EH (cell line): ENCODE results near the gene BDKRB1.
A peak's percentile ranks its signal among the peaks of the same experiment; 100 is the strongest.

Experiments
- DNase-seq: peaks from one replicate; pipeline ENCODE4 v3.0.0-alpha.2; 2015; ENCODE audit warnings: low read depth

The BDKRB1 gene

DNA sequence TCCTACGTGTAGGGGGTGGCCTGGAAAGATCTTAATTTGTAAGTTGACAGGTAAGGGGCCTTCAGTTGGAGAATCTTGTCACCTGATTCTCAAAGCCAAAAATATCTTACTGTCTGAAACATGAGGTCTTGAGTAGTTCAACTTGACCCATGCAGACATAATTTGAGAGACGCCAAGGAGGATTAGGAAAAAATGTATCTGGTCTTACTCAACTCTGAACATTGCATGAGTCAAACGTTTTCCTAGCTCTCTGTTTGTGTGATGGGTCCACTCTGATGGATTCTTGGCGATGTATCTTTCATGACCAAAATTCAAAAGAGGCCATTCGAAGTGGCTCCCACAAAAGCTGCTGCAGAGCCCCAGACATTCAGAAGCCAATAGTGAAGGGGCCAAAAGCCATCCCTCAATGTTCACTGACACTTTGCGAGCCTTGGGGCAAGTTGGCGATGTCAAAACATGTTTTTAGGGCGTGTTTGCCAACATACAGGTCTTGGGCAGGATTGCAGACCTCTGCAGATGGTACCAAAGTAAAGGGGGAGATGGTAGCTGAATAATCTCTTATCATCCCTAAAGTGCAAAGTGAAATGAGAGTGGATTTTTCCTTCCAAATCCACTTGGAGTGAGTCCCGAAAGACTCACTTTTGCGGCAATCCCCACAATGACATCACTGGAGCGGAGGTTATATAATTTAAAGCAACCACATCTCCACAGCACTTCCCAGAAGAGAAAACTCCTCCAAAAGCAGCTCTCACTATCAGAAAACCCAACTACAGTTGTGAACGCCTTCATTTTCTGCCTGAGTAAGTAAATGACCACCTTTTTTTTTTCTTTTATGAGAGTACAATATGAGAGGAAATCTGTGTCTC lies at the start of gene BDKRB1:
TSS of gene BDKRB1 (plus strand) at position 710 of the 866 bp plus-strand sequence. CDS start 7,473 bp downstream, outside the sequence.
- DNase-seq, result peak; percentile 89

GRCh38 chr14:96206461-96206860 lies 49.5 kb upstream of the BDKRB1 start:
- no peak for DNase-seq

GRCh38 chr14:96207686-96208085 lies 48.3 kb upstream of the BDKRB1 start:
- DNase-seq, result no peak

DNA sequence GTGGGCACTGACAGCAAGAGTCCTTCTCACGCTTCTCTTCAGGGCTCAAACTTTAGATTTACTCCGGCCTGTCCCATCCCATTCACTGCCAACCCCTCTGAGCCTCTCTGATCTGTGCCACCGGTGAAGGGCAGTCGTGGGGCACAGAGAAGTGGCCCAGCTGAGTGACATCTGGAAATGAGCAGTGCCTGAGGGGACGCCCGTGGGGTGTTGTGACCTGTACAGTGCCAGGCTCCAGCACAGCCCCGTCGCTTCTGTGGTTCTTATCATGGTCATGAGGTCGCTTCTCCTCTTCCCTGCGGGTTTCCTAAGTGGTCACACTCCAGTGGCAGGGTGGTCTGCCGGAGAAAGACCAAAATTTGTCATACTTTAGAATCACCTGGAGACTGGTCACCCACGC lies 47.3 kb upstream of the BDKRB1 start:
- no peak for DNase-seq

- DNase-seq, result no peak
These were observed 43.9 kb upstream of the BDKRB1 start for GRCh38 chr14:96212140-96212539.

DNA sequence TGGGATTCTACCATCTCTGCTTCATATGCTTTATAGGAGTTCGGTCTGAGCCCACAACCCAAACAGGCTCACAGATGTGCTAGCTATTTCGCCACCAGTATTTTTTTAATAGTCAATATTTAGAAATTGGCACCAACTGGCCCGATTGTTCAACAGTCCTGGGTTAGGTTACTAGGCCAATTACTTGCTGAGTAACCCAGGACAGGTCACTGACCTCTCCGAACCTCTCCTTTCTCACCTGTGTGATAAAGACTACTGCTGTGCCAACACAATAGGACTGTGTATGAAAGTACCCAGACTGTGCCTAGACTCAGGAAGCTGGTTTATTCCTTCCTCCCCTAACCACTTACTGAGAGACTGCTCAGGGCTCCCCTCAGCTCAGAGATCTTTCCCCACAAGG lies 43.1 kb upstream of the BDKRB1 start:
- DNase-seq, result no peak

DNA sequence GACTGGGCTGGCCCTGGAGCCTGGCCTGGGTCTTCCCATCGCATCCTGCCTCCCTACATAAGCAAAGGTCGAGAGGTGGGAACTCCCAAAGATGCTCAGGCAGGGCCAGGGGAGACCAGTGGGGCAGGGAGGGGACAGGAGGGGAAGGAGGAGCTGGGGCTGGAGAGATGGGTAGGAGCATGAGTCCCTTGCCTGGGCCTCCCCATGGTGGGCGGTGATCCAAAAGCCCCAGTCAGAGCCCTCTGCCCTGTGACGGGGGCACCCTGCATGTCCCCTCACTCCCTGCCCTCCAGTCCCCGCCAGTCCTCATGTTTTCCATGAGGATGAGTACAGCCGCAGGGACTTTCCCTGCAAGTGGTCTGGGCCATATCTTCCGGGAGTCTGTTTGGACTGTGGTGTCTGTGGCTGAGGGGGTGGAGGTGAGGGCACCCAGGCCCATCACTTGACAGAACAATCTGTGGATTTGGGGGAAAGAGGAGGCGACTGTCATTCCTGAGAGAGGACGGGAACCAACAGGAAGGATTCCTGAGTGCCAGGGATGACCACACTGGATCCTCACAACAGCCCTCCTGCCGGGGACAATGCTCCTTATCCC lies 42.0 kb upstream of the BDKRB1 start:
- DNase-seq, result no peak

DNA sequence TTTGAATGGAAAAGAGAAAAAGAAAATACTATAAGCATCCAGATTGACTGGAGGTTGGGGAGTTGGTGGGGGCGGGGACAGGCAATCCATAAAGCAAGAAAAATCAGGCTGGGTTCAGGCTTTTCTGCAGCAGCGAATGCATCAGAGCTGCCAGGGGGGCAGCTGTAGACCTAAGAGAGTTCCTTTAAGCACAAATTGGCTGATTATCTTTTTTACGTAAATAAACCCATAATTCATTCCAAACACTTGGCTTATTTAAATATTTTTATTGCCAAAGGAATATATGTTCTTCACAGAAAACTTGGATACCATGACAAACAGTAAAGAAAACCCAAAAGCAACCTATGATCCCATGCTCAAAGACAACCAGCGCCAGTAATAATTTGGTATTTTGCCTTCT lies 41.2 kb upstream of the BDKRB1 start:
- no peak for DNase-seq

DNA sequence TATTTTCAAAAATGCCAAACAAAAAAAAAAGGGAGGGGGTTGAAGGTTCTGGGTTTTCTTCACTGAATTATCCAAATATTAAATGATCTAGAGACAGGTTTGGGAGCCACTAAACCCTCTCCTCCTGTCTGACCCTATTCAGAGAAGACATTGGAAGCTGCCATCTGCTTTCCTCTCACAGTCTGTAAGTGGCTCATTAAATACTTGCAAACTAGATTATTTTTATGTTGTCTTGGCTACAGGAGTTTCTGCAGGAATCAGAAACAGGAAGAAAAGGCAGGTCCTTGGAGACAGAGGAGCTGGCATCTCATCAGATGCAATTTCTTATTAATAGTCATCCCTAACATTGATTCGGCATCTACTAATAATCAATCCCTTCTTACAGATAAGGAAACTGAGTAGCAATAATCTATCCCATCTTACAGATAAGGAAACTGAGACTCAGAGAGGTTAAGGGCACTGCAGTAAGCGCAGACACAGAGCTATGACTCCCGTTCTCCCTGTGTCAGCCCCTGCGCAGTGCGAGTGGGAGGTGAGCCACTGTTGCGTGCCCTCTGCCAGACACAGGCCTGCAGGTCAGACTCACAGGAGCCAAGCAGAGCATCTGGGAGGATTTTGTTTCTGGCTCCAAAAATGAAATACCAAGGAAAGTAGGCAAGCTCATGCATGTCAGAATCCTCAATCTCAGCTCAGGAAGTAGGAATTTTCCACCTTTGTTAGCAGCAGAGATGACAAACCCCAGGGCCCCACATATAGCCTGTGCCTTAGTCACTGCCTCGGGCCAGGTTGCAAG lies 40.4 kb upstream of the BDKRB1 start:
- no peak for DNase-seq

DNA sequence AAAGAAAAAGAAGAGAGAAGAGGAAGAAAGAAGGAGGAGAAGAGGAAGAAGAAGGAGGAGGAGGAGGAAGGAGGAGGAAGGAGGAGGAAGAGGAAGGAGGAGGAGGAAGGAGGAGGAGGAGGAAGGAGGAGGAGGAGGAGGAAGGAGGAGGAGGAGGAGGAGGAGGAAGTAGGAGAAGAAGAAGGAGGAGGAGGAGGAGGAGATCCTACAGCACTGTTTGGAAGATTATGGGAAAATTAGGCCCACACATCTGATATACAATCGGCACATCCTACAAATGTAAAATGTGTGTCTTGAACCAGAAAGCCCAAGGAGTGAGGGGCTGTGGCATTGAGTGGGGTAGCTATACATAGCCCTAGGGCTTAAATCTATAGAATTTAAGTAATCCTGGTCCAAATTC lies 39.4 kb upstream of the BDKRB1 start:
- DNase-seq, result no peak

GRCh38 chr14:96217376-96217913 lies 38.6 kb upstream of the BDKRB1 start:
- no peak for DNase-seq

- no peak for DNase-seq
These were observed 34.8 kb upstream of the BDKRB1 start for GRCh38 chr14:96221109-96221650.

DNA sequence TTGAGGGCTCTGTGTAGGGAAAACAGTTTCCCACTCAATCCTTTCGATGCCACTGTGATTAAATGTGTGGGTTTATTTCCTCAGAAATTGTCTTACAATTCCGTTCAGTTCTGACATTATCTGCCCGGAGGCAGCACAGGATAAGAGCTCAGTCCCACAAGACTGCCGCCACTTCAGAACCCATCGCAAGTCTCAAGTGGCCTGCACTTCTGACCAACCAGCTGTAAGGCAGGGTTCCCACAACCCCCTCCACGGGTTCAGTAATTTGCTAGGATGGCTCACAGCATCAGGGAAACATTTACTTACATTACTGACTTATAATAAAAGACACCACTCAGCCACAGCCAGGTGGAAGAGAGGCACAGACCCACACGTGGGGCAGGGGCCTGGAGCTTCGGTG lies 34.2 kb upstream of the BDKRB1 start:
- no peak for DNase-seq

- DNase-seq, result peak; percentile 39
These were observed 31.4 kb upstream of the BDKRB1 start for GRCh38 chr14:96224480-96225096.

GRCh38 chr14:96225213-96225612 lies 30.8 kb upstream of the BDKRB1 start:
- DNase-seq, result no peak

GRCh38 chr14:96225745-96226151 lies 30.3 kb upstream of the BDKRB1 start:
- DNase-seq, result peak; percentile 76

DNA sequence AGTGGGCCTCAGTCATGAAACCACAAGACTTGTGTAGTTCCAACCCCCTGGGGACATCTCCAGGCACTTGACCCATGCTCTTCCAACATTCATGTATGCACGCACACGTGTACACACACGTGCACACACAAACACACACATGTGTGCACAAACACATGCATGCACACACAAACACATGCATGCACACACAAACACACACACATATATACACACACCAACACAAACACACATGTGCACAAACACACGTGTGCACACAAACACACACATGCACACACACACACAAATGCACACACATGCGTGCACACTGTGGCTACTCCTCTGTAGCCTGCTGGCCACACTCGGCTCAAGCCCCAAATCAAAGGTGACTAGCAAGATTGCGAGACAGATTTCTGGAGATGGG lies 28.6 kb upstream of the BDKRB1 start:
- DNase-seq, result no peak

GRCh38 chr14:96229315-96229714 lies 26.7 kb upstream of the BDKRB1 start:
- DNase-seq, result no peak

GRCh38 chr14:96231056-96231455 lies 25.0 kb upstream of the BDKRB1 start:
- no peak for DNase-seq

- no peak for DNase-seq
These were observed 24.4 kb upstream of the BDKRB1 start for GRCh38 chr14:96231526-96232130.

- no peak for DNase-seq
These were observed 23.5 kb upstream of the BDKRB1 start for GRCh38 chr14:96232506-96232905.
